ENCODE data around the gene DKK2. TPM values are rescaled to one million over a fixed set of nuclear protein-coding genes. Genes with fewer than 3 reads are reported as not detected.
"Not testable (repeated sequence)": the region's sequence is repeated elsewhere in the genome, so short reads cannot be mapped to it uniquely, and the experiment has no call there.

DKK2 gene
- total and polyA plus RNA-seq, 2 donors (not counting 3 experiments of a cell fraction or from before 2014, with no cell fraction given), result 0.14 to 0.24 TPM

DNA sequence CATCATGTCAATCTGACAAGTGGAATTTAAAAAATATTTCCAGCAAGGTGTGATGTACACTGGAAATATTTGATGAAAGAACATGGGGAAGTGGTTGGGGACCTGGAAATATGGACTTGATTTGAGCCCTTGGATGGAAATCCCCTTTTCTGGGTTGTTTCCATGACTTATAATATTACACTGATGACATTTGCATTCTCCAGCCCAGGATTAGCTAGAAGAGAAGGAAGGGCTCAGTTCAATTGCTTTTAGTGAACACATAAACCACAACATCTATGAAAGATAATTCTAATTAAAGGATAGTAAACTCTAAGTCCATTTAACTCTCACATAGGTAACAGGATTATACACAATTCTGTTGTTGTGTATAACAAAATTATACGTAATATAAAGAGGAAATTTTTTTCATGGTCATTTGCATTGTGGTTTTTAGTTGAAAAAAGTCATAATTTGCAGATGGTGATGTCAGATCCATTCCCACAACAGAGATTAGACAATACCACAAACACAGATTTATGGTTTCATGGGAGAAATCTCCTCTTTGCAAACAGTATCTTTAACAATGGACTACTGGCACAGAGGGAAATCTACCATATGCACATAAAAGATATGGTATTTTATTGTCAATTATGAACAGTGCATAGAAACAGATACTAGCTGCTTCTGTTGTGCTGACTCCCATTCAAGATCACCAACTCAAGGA is 126.5 kb downstream of the DKK2 start:
- dilution Hi-C loops (cut with MboI; ENCODE audit: extremely low pct_ligation_motif_present, low sequenced_read_pairs) (no loop called here), intact Hi-C loops (cut with micrococcal nuclease) (no loop called here)
- DNase-seq (ENCODE audit: low read depth, low spot score) (no peak), FAIRE-seq (no peak)
- no TSS peak for BruUV-seq (replicated peaks)
- H3K9ac ChIP-seq (replicated peaks; ENCODE audit: extremely low read depth, insufficient read depth, low read length), result no peak overlapping the region
- TF ChIP-seq POLR2A (IDR thresholded peaks at IDR 0.05; ENCODE audit: low read depth, low read length) (no peak), MYC (IDR thresholded peaks at IDR 0.05; ENCODE audit: low read depth, low read length) (no peak), MAX (IDR thresholded peaks at IDR 0.05; ENCODE audit: insufficient read depth, insufficient read length) (no peak), JUN (IDR thresholded peaks at IDR 0.05; ENCODE audit: borderline replicate concordance, insufficient read depth, insufficient read length, low read depth) (no peak), FOS (IDR thresholded peaks at IDR 0.05; ENCODE audit: borderline replicate concordance, insufficient read depth, low read length) (no peak), EZH2 (IDR thresholded peaks at IDR 0.05; ENCODE audit: borderline replicate concordance, low read depth, low read length, severe bottlenecking) (no peak), GATA2 (IDR thresholded peaks at IDR 0.05; ENCODE audit: insufficient read depth, insufficient read length, low read depth, low read length) (no peak)
- TF ChIP-seq, protein P1, sequence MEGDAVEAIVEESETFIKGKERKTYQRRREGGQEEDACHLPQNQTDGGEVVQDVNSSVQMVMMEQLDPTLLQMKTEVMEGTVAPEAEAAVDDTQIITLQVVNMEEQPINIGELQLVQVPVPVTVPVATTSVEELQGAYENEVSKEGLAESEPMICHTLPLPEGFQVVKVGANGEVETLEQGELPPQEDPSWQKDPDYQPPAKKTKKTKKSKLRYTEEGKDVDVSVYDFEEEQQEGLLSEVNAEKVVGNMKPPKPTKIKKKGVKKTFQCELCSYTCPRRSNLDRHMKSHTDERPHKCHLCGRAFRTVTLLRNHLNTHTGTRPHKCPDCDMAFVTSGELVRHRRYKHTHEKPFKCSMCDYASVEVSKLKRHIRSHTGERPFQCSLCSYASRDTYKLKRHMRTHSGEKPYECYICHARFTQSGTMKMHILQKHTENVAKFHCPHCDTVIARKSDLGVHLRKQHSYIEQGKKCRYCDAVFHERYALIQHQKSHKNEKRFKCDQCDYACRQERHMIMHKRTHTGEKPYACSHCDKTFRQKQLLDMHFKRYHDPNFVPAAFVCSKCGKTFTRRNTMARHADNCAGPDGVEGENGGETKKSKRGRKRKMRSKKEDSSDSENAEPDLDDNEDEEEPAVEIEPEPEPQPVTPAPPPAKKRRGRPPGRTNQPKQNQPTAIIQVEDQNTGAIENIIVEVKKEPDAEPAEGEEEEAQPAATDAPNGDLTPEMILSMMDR (IDR thresholded peaks at IDR 0.05; ENCODE audit: extremely low read depth in 1 of 2, insufficient read depth in 1 of 2, low read depth in 1 of 2, low read length in 2 of 2), result no peak
- no peaks in the 10 kb centered on the region for H3K79me2 ChIP-seq (ENCODE audit: control insufficient read depth, insufficient read depth, low read length)
- ChIA-PET CTCF (interaction anchor here (3.4 kb wide), 1 partner anchor 11 kb away, joined by 16 read pairs; no protein-coding TSS in a partner anchor), POLR2A (no interaction called here)
- no peak overlapping the region for H3K27ac ChIP-seq (ENCODE audit: insufficient read depth, low read depth, low read length)
- H3K36me3 ChIP-seq (ENCODE audit: control insufficient read depth in 2 of 2, extremely low read depth in 1 of 2, insufficient read depth in 2 of 2, low read length in 2 of 2), result no peaks in the 10 kb centered on the region
- H3K4me2 ChIP-seq (ENCODE audit: insufficient read depth, low read length), result no peak overlapping the region
- no peak overlapping the region for H3K4me3 ChIP-seq (replicated peaks in 1 of 3; ENCODE audit: insufficient read depth in 1 of 3, low read depth in 1 of 3, low read length in 3 of 3)
- H3K9me3 ChIP-seq (replicated peaks; ENCODE audit: control insufficient read depth, insufficient read depth, low read length), result no peaks in the 10 kb centered on the region
- peaks cover 4% of the 10 kb centered on the region in 2 experiments for H3K27me3 ChIP-seq (ENCODE audit: control insufficient read depth in 2 of 2, insufficient read depth in 2 of 2, low read length in 2 of 2)
- H2AFZ ChIP-seq (ENCODE audit: low read depth, low read length), result no peak overlapping the region
- H3K4me1 ChIP-seq (ENCODE audit: control insufficient read depth, extremely low read depth, insufficient read depth, low read length), result no peaks in the 10 kb centered on the region
- no peaks in the 10 kb centered on the region for H4K20me1 ChIP-seq (replicated peaks; ENCODE audit: control insufficient read depth, extremely low read depth, insufficient read depth, low read length)
- no peaks in the 10 kb centered on the region for H3K9me1 ChIP-seq (replicated peaks; ENCODE audit: control insufficient read depth, extremely low read depth, insufficient read depth, low read length)

GRCh38 chr4:106908049-106908448 is 128.1 kb downstream of the DKK2 start:
- DNase-seq (ENCODE audit: low read depth, low spot score); H4K20me1 ChIP-seq (replicated peaks; ENCODE audit: control insufficient read depth, extremely low read depth, insufficient read depth, low read length); H2AFZ ChIP-seq (ENCODE audit: low read depth, low read length); intact Hi-C loops (cut with micrococcal nuclease); H3K4me3 ChIP-seq (replicated peaks in 1 of 3; ENCODE audit: insufficient read depth in 1 of 3, low read depth in 1 of 3, low read length in 3 of 3); BruUV-seq (replicated peaks); H3K9me3 ChIP-seq (replicated peaks; ENCODE audit: control insufficient read depth, insufficient read depth, low read length); dilution Hi-C loops (cut with MboI; ENCODE audit: extremely low pct_ligation_motif_present, low sequenced_read_pairs); H3K36me3 ChIP-seq (ENCODE audit: control insufficient read depth in 2 of 2, extremely low read depth in 1 of 2, insufficient read depth in 2 of 2, low read length in 2 of 2); POLR2A ChIA-PET; H3K4me1 ChIP-seq (ENCODE audit: control insufficient read depth, extremely low read depth, insufficient read depth, low read length); H3K79me2 ChIP-seq (ENCODE audit: control insufficient read depth, insufficient read depth, low read length); H3K27me3 ChIP-seq (ENCODE audit: control insufficient read depth in 2 of 2, insufficient read depth in 2 of 2, low read length in 2 of 2); H3K9ac ChIP-seq (replicated peaks; ENCODE audit: extremely low read depth, insufficient read depth, low read length); H3K27ac ChIP-seq (ENCODE audit: insufficient read depth, low read depth, low read length); H3K4me2 ChIP-seq (ENCODE audit: insufficient read depth, low read length); H3K9me1 ChIP-seq (replicated peaks; ENCODE audit: control insufficient read depth, extremely low read depth, insufficient read depth, low read length); FAIRE-seq: not testable (repeated sequence)
- CTCF ChIA-PET, result interaction anchor here (0.9 to 3.4 kb wide), 2 partner anchors 9 to 275 kb away, joined by 3 to 16 read pairs; no protein-coding TSS in a partner anchor
